Stimulated activated memory B cell treated with anti-CD40 and anti-IgM and Interleukin-4, amounts not matched to agents 10 μg/mL and 1 μg/mL and 100 μg/mL, for 72 hours (primary cell): Measurements from ENCODE around the gene PARP16.
A peak's percentile ranks its signal among the peaks of the same experiment; 100 is the strongest.

Experiments
- ATAC-seq: fragments of 150-1000 bp; cut with Tn5 transposase; 2 replicates; pipeline ENCODE4 v1.10.0; 2021
- H3K27ac Mint-ChIP-seq: one replicate; pipeline ENCODE4 v1.8.0; 2022; ENCODE audit warnings: mild to moderate bottlenecking, mixed read lengths
- H3K27me3 Mint-ChIP-seq: one replicate; pipeline ENCODE4 v1.8.0; 2022; ENCODE audit warnings: mixed read lengths
- H3K36me3 Mint-ChIP-seq: one replicate; pipeline ENCODE4 v1.8.0; 2022; ENCODE audit warnings: mixed read lengths
- H3K4me1 Mint-ChIP-seq: one replicate; pipeline ENCODE4 v1.8.0; 2022; ENCODE audit warnings: mixed read lengths
- H3K4me3 Mint-ChIP-seq: one replicate; pipeline ENCODE4 v1.8.0; 2022; ENCODE audit warnings: mild to moderate bottlenecking, moderate library complexity, mixed read lengths
- H3K9me3 Mint-ChIP-seq: one replicate; pipeline ENCODE4 v1.8.0; 2022; ENCODE audit warnings: mixed read lengths

PARP16 gene

GRCh38 chr15:65326818-65327217, 40.1 kb upstream of the PARP16 start:
- Mint-ChIP-seq H3K9me3 (no peaks in the 10 kb centered on the region), H3K27me3 (peaks cover 37% of the 10 kb centered on the region), H3K36me3 (no peaks in the 10 kb centered on the region), H3K27ac (no peak overlapping the region), H3K4me3 (no peak overlapping the region), H3K4me1 (peaks cover 7% of the 10 kb centered on the region)
- no peak for ATAC-seq

GRCh38 chr15:65326117-65326526, 39.4 kb upstream of the PARP16 start:
- peaks cover 5% of the 10 kb centered on the region for H3K4me1 Mint-ChIP-seq
- ATAC-seq, result no peak
- no peaks in the 10 kb centered on the region for H3K36me3 Mint-ChIP-seq
- H3K9me3 Mint-ChIP-seq, result no peaks in the 10 kb centered on the region
- peaks cover 35% of the 10 kb centered on the region for H3K27me3 Mint-ChIP-seq
- no peak overlapping the region for H3K4me3 Mint-ChIP-seq
- H3K27ac Mint-ChIP-seq, result no peak overlapping the region

GRCh38 chr15:65323071-65323511, 36.4 kb upstream of the PARP16 start:
- Mint-ChIP-seq H3K36me3 (no peaks in the 10 kb centered on the region), H3K4me3 (no peak overlapping the region), H3K4me1 (peaks cover 6% of the 10 kb centered on the region), H3K9me3 (no peaks in the 10 kb centered on the region), H3K27me3 (peaks cover 38% of the 10 kb centered on the region), H3K27ac (no peak overlapping the region)
- ATAC-seq, result no peak

GRCh38 chr15:65318870-65319356, 32.2 kb upstream of the PARP16 start:
- Mint-ChIP-seq H3K27ac (no peak overlapping the region), H3K36me3 (no peaks in the 10 kb centered on the region), H3K27me3 (peaks cover 38% of the 10 kb centered on the region), H3K4me3 (no peak overlapping the region), H3K9me3 (no peaks in the 10 kb centered on the region), H3K4me1 (peaks cover 6% of the 10 kb centered on the region)
- ATAC-seq, result peak; percentile 92

- no peak for ATAC-seq
- no peak overlapping the region for H3K4me3 Mint-ChIP-seq
- no peak overlapping the region for H3K27ac Mint-ChIP-seq
- H3K9me3 Mint-ChIP-seq, result no peaks in the 10 kb centered on the region
- H3K27me3 Mint-ChIP-seq, result no peaks in the 10 kb centered on the region
- no peaks in the 10 kb centered on the region for H3K36me3 Mint-ChIP-seq
- H3K4me1 Mint-ChIP-seq, result no peaks in the 10 kb centered on the region
These were observed 25.8 kb upstream of the PARP16 start for GRCh38 chr15:65312400-65312916.

GRCh38 chr15:65311760-65312159, 25.1 kb upstream of the PARP16 start:
- H3K4me1 Mint-ChIP-seq, result no peaks in the 10 kb centered on the region
- no peak overlapping the region for H3K4me3 Mint-ChIP-seq
- no peak for ATAC-seq
- no peak overlapping the region for H3K27ac Mint-ChIP-seq
- no peaks in the 10 kb centered on the region for H3K27me3 Mint-ChIP-seq
- H3K9me3 Mint-ChIP-seq, result no peaks in the 10 kb centered on the region
- H3K36me3 Mint-ChIP-seq, result no peaks in the 10 kb centered on the region

- Mint-ChIP-seq H3K9me3 (no peaks in the 10 kb centered on the region), H3K27me3 (no peaks in the 10 kb centered on the region), H3K27ac (no peak overlapping the region), H3K36me3 (no peaks in the 10 kb centered on the region), H3K4me3 (no peak overlapping the region), H3K4me1 (peaks cover 5% of the 10 kb centered on the region)
- no peak for ATAC-seq
These were observed 23.9 kb upstream of the PARP16 start for GRCh38 chr15:65310431-65311137.

- H3K4me1 Mint-ChIP-seq, result peaks cover 10% of the 10 kb centered on the region
- no peak overlapping the region for H3K4me3 Mint-ChIP-seq
- ATAC-seq, result no peak
- no peaks in the 10 kb centered on the region for H3K9me3 Mint-ChIP-seq
- H3K36me3 Mint-ChIP-seq, result no peaks in the 10 kb centered on the region
- no peak overlapping the region for H3K27ac Mint-ChIP-seq
- H3K27me3 Mint-ChIP-seq, result no peaks in the 10 kb centered on the region
These were observed 23.3 kb upstream of the PARP16 start for GRCh38 chr15:65309882-65310418.

- ATAC-seq, result no peak
- H3K27ac Mint-ChIP-seq, result no peak overlapping the region
- H3K27me3 Mint-ChIP-seq, result no peaks in the 10 kb centered on the region
- no peak overlapping the region for H3K4me3 Mint-ChIP-seq
- H3K4me1 Mint-ChIP-seq, result peaks cover 22% of the 10 kb centered on the region
- no peaks in the 10 kb centered on the region for H3K9me3 Mint-ChIP-seq
- H3K36me3 Mint-ChIP-seq, result no peaks in the 10 kb centered on the region
These were observed 21.3 kb upstream of the PARP16 start for GRCh38 chr15:65307978-65308377.

GRCh38 chr15:65306551-65306950, 19.9 kb upstream of the PARP16 start:
- no peaks in the 10 kb centered on the region for H3K36me3 Mint-ChIP-seq
- H3K27ac Mint-ChIP-seq, result peak overlapping the region; percentile 19
- no peak overlapping the region for H3K4me3 Mint-ChIP-seq
- H3K9me3 Mint-ChIP-seq, result no peaks in the 10 kb centered on the region
- H3K4me1 Mint-ChIP-seq, result peaks cover 22% of the 10 kb centered on the region
- H3K27me3 Mint-ChIP-seq, result no peaks in the 10 kb centered on the region
- no peak for ATAC-seq

- no peak for ATAC-seq
- Mint-ChIP-seq H3K36me3 (no peaks in the 10 kb centered on the region), H3K9me3 (no peaks in the 10 kb centered on the region), H3K27me3 (no peaks in the 10 kb centered on the region), H3K27ac (peak overlapping the region; percentile 19), H3K4me3 (no peak overlapping the region), H3K4me1 (peaks cover 22% of the 10 kb centered on the region)
These were observed 19.1 kb upstream of the PARP16 start for GRCh38 chr15:65305776-65306175.

GRCh38 chr15:65305150-65305758, 18.6 kb upstream of the PARP16 start:
- Mint-ChIP-seq H3K4me3 (peak overlapping the region; percentile 96), H3K36me3 (no peaks in the 10 kb centered on the region), H3K9me3 (no peaks in the 10 kb centered on the region), H3K27ac (peak overlapping the region; percentile 99), H3K4me1 (peaks cover 25% of the 10 kb centered on the region), H3K27me3 (no peaks in the 10 kb centered on the region)
- no peak for ATAC-seq

GRCh38 chr15:65304381-65305149, 17.9 kb upstream of the PARP16 start, which contains the start of gene RNU5B-1:
Gene RNU5B-1 (plus strand): TSS chr15:65304677.
- Mint-ChIP-seq H3K36me3 (no peaks in the 10 kb centered on the region), H3K4me3 (peak within 1 kb of the TSS; percentile 96)
- peak; percentile 88 for ATAC-seq

GRCh38 chr15:65303687-65304380, 17.2 kb upstream of the PARP16 start:
- Mint-ChIP-seq H3K4me3 (peak overlapping the region; percentile 96), H3K27ac (peak overlapping the region; percentile 99), H3K9me3 (no peaks in the 10 kb centered on the region), H3K36me3 (no peaks in the 10 kb centered on the region), H3K27me3 (no peaks in the 10 kb centered on the region), H3K4me1 (peaks cover 32% of the 10 kb centered on the region)
- ATAC-seq, result no peak

More at GRCh38 chr15:65304381-65305149, 17.9 kb upstream of the PARP16 start, which contains the start of gene RNU5B-1:
- no peaks in the 10 kb centered on the region for H3K9me3 Mint-ChIP-seq
- peaks cover 32% of the 10 kb centered on the region for H3K4me1 Mint-ChIP-seq
- no peaks in the 10 kb centered on the region for H3K27me3 Mint-ChIP-seq
- peak within 1 kb of the TSS; percentile 99 for H3K27ac Mint-ChIP-seq
